Prostate gland (tissue), 2 donors: ENCODE measurements around the gene CAPN13.

ENCODE experiments used
- CTCF ChIP-seq, 4 experiments: fragments of 200-600 bp in 2 of 4; fragments of 450-650 bp in 2 of 4; sonication (generic) in 2 of 4; IDR thresholded peaks; 1 replicate in 3 of 4; 2 replicates in 1 of 4; pipeline ENCODE4 v1.5.1; 2016 to 2019; ENCODE audit warnings: antibody characterized with exemption in 4 of 4, mild to moderate bottlenecking in 2 of 4, moderate library complexity in 2 of 4
- POLR2AphosphoS5 ChIP-seq: sonication (generic); formaldehyde crosslinking; IDR thresholded peaks from one replicate; pipeline ENCODE4 v1.6.1; 2017; ENCODE audit warnings: antibody characterized with exemption

DNA sequence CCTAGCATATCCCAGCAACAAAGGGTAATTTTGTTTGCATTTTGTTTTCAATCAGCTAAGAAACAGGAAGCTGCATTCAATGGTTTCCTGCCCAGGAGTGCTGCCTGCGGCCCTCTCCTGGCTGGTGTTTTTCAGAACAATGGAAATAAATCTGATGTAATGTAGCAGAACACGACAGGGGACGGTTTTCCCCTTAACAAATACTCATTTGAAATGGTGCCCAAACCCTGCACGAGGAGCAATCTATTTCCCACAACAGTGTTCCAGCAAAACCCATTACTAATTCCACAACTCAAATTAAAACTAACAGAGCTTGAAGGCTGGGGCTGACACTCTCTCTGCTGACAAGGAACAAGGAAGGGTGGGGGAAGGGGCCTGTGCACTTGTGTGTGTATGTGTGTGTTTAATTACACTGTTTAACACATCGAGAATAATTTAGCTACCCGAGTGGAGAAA, 8.7 kb downstream of the CAPN13 start:
- TF ChIP-seq CTCF (IDR thresholded peaks at IDR 0.05) (no peak), POLR2AphosphoS5 (no peak)
